H1 (cell line): ENCODE measurements around the gene LRRC8D. TPM values are rescaled to one million over a fixed set of nuclear protein-coding genes. Genes with fewer than 3 reads are reported as not detected.

ENCODE experiments used
- SRF ChIP-seq: IDR thresholded peaks from 2 replicates; pipeline ENCODE4 v1.6.1; 2011; ENCODE audit warnings: mild to moderate bottlenecking, low read depth, low read length, moderate library complexity
- polyA plus RNA-seq, 7 experiments: library from polyadenylated mRNA; depleted of rRNA in 3 of 7; stranded (reverse) in 5 of 7; unstranded in 2 of 7; fragments of >200 nt in 5 of 7; fragments of 200-250 nt in 2 of 7; gene quantifications; 1 replicate in 5 of 7; 2 replicates in 1 of 7; 4 replicates in 1 of 7; pipeline versions ENCODE4 v1.2.1 to v1.2.3, GENCODE V29; 2011 to 2013; ENCODE audit warnings: missing spikeins in 2 of 7, mixed read lengths in 2 of 7
- total RNA-seq: library from RNA; stranded (reverse); fragmentation: NEBNext Ultra II Directional; extraction: Animal tissue kit (Norgen Biotek cat#: 25700); gene quantifications from 2 replicates; pipeline ENCODE4 v1.2.1, GENCODE V29; 2021

The LRRC8D gene
- total and polyA plus RNA-seq, 2 of the 8 experiments (the other 6 are each of a cell fraction or from before 2014, with no cell fraction given), result 42.0 to 58.5 TPM

- TF ChIP-seq SRF, result no peak
Observed at GRCh38 chr1:89943846-89944781, 123.3 kb downstream of the LRRC8D start (continued).
